Loucy (cell line): ENCODE measurements around the gene RABL6.

Source experiments
- CTCF ChIP-seq: fragments of 200-600 bp; sonication (generic); conservative IDR thresholded peaks from 2 replicates; pipeline ENCODE4 v1.5.1; 2014; ENCODE audit warnings: mild to moderate bottlenecking, antibody characterized with exemption, low read length
- EZH2phosphoT487 ChIP-seq: fragments of 200-600 bp; IDR thresholded peaks from 2 replicates; pipeline ENCODE4 v1.6.1; 2018; ENCODE audit warnings: antibody characterized with exemption, mild to moderate bottlenecking, moderate library complexity, borderline replicate concordance

- TF ChIP-seq CTCF (no peak), EZH2phosphoT487 (no peak)
Measured at GRCh38 chr9:136860529-136860928, 52.8 kb downstream of the RABL6 start.
